NCI-H1105 (cell line): Measurements from ENCODE around the gene ZNF23.
A peak's percentile ranks its signal among the peaks of the same experiment; 100 is the strongest.
"Not testable (repeated sequence)": the region's sequence is repeated elsewhere in the genome, so short reads cannot be mapped to it uniquely, and the experiment has no call there.

Experiments
- DNase-seq: peaks from one replicate; lab custom pipeline; 2025; lab: John Stamatoyannopoulos, UW

ZNF23 gene

DNA sequence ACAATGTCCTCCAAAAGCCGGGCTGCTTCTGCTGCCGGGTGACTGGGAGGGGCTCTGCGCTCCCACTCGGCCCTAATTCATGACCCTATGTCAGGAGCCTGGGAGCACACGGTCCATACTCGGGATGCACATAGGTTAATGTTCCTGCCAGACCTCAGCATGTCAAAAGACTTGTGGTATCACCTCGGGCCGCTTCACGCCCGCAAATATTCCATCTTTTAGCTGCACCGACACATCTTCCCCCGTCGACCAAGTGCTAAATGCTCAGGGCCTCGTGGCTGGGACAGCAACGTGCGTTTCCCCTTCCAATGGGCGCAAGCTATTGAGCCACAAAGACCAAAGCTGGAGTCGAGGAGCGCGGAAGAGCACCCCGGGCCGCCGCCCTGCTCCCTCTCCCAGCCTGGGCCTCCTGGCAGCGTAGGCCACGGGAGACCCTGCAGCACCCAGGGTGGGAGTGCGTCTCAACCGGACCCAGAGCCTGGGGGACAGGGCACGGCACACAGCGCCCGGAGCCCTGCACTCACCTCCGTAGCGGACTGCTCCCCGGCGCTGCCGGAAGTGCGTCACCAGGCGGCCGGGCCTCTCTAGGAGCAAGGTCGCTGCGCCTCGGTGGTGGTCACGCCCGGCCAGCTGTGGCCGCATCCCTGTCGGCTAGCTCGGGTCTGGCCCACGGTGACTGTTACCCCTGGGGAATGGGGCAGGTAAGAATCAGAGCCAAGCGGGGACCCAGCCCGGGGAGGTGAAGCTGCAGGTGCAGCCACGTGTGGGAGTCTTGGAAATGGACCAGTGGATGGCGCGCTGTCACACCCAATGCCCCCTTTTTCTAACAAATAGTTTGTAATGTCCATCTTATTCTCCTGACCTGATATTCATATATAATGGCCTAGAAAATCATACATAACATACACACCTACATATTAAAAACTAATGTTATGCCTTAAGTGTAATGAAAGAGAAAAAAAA, at the start of gene ZNF23:
Gene ZNF23, minus strand, starts transcription at position 562 of the 963 bp plus-strand sequence. CDS start 5,451 bp downstream, outside the sequence.
- DNase-seq = peak; percentile 41

DNA sequence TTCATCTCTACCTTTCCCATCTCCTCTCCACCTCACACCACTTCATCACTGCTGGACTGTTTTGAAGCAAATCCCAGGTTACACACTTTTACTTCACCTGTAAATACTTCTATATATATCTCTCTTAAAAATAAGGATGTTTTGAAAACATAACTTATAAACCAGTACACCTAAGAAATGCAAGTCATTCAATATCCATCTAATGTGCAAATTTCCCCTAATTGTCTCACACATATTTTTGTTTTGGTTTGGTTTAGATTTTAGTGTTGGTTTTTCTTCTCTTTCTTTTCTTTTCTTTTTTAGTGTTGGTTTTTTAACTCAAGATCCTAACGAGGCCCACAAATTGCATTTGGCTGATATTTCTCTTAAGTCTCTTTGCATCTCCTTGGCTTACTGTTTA, 45.0 kb upstream of the ZNF23 start:
- DNase-seq = no peak

DNA sequence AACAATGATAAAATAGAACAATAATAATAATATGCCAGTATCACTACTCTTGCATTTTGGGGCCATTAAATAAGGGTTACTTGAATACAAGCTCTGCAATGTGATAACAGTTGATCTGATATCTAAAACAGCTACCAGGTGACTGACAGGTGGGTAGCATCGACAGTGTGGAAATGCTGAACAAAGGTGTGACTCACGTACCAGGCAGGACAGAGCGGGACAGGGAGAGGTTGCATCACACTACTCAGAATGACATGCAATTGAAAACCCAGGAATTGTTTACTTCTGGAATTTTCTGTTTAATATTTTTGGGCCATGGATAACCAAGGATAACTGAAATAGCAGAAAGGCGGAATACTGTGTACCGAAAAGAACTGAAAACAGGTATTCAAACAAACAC, 42.9 kb upstream of the ZNF23 start:
- DNase-seq = no peak

DNA sequence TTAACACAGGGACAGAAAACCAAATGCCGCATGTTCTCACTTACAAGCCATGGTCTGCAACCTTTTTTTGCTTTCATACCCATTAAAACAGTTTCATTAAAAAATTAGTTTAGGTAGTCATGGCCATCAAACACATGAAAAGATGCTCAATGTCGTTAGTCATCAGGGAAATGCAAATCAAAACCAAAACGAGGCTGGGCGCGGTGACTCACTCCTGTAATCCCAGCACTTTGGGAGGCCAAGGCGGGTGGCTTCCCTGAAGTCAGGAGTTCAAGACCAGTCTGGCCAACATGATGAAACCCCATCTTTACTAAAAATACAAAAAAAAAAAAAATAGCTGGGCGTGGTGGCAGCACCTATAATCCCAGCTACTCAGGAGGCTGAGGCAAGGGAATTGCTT, 42.0 kb upstream of the ZNF23 start:
- DNase-seq = not testable (repeated sequence)

DNA sequence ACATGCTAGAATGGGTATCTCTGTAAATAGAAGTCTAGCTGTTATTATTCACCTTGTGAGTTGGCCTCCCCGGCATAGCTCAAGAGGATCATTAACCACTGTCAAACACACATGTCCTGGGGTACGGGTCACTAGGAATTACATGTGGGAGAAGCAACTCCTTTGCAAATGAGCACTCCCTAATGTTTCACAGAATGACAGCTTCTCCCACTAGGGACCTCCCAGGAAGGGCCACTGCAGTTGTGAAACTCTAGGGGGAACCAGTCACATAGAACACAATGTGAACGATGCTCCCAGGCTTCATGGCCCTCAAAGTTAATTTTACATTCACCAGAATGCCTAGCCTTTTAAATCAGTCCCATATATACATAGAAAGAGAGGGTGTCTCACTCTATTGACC, 39.5 kb upstream of the ZNF23 start:
- DNase-seq = no peak

DNA sequence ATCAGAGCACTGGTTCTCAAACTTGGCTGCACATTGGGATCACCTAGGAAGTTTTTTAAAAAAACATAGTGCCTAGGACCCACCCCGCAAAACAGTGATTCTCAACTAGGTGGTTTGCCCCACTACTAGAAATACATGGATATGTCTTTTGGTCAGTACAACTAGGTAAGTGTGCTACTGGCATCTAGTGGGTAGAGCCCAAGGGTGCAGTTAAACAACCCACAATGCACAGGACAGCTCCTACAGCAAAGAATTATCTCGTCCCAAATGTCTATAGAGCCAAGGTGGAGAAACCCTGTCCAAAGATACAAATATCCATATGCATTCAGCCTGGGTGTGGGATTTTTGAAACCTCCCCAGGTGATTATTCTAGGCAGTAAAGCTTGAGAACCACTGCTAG, 38.9 kb upstream of the ZNF23 start:
- no peak for DNase-seq

DNA sequence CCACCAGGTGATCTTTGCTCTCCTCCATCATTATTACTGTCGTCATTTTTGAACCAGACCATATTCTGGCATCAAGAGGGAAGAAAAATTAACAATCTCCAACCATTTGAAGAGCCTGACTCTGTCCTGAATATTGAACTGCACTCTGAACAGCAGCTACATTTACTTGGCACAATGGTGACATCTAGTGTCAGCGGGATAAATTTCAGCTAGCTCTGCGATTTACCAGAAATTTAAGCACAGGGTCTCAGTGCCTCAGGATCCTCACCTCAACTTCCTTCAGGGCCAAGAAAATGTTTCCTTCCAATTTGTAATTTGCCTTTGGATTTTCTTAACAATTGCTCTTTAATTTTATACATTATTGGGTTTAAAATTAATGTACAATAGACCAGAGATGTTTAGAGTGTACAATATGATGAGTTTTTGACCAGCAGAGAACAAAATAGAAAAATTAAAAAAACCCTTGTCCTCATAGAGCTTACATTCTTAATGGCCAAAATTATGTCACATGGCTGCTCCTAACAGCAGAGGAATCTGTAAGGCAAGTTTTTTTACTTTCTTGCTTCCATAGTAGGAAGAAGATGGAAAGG, 37.8 kb upstream of the ZNF23 start:
- DNase-seq = peak; percentile 3

DNA sequence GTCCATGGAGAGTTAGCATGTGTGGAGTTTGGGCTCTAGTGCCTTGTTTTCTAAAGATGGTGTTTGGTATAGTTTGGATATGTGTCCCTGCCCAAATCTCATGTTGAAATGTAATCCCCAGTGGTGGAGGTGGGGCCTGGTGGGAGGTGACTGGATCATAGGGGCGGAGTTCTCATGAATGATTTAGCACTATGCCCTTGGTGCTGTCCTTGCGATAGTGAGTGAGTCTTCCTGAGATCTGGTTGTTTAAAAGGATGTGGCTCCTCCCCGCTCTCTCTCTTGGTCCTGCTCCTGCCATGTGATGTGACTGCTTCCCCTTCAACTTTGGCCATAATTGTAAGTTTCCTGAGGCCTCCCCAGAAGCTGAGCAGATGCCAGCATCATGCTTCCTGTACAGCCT, 36.0 kb upstream of the ZNF23 start:
- DNase-seq = no peak

DNA sequence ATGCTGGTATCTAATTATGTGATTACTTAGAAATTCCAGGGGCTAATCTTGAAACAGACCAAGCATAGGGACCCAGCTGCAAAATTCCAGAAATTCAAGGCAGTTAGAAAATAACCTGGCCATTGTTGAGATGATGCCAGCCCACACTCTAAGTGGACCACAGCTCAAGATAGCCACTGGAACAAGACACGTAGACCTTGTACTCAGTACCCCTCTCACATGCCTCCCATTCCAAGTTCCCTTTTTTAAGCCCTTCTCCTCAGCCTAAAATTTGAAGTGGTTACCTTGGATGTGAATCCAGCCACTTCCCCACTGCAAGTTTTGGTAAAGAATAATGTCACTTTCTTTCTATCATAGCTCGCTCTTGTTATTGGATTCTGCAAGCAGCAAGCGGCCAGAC, 31.2 kb upstream of the ZNF23 start:
- no peak for DNase-seq

DNA sequence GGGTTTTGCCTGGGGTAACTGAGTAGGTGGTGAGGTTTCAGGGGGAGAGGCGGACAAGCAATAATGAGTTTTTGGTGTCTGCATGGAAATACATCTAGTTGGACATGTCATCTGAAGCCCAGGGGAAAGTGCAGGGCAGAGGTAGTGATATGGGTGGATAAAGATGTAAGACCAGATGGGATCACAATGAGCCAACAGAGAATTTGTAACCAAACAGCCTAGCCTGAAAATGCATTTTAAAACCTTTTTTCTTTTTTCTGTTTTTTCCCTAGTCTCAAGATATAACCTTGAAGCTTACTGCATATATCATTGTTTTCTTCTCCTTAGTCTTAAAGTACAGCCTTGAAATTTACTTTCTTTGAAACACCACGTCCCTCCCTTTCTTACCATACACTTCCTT, 30.7 kb upstream of the ZNF23 start:
- DNase-seq = no peak

DNA sequence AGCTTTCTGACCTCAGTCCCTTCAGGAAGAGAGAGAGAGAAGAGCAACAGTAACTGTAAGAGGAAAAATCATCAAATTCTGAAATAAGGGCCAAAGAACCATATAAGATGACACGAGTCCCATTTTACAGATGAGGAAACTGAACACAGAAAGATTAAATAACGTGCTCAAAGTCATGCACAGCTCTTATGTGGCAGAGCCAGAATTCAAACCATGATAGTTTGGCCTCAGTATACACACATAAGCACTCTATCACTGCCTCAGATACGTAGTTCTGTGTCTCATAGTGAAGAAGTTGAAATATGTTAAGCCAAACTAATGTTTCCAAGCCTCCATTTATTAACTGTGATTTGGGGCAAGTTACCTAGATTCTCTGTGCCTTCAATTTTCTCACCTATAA, 29.0 kb upstream of the ZNF23 start:
- no peak for DNase-seq

DNA sequence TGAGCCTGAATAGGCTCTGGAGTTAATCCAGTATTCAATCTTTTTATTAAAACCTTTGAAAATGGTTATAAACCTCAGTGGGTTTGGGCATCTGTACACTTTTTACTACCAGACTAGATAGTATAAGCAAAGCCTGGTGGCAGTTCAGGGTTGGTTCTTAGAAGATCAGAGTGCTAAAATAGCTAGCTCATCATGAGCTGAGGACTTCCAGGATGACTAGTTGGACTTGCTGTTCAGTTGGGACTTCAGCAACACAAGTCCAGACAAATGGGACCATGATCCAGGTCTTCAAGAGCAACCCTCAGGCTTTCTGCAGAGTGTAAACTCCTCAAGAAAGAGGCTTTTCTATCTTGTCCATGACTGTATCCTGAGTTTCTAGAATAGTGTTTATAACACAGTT, 28.3 kb upstream of the ZNF23 start:
- DNase-seq = no peak

DNA sequence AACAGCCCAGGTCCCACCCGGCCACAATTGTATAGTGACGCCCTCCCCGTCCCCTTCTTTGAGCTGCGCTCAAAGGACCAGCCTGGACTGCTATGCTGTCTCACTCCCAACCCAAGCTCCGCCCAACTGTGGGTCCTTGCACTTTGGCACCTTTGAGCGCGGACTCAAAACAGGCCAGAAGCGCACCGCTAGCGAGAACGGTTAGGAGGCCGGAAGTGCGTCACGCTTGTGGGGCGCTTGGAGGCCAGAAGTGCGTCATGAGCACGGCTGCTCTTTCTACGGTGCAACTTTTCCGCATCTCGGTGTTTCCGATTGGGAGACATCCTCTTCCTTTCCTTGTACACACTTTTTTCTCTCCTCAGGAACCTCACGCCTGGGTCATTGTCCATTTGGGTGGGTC, 27.1 kb upstream of the ZNF23 start, which contains the start of gene ZNF19:
Gene ZNF19, minus strand, starts transcription at position 203 of the 400 bp plus-strand sequence. CDS start 7,210 bp downstream, outside the sequence.
- DNase-seq = no peak

DNA sequence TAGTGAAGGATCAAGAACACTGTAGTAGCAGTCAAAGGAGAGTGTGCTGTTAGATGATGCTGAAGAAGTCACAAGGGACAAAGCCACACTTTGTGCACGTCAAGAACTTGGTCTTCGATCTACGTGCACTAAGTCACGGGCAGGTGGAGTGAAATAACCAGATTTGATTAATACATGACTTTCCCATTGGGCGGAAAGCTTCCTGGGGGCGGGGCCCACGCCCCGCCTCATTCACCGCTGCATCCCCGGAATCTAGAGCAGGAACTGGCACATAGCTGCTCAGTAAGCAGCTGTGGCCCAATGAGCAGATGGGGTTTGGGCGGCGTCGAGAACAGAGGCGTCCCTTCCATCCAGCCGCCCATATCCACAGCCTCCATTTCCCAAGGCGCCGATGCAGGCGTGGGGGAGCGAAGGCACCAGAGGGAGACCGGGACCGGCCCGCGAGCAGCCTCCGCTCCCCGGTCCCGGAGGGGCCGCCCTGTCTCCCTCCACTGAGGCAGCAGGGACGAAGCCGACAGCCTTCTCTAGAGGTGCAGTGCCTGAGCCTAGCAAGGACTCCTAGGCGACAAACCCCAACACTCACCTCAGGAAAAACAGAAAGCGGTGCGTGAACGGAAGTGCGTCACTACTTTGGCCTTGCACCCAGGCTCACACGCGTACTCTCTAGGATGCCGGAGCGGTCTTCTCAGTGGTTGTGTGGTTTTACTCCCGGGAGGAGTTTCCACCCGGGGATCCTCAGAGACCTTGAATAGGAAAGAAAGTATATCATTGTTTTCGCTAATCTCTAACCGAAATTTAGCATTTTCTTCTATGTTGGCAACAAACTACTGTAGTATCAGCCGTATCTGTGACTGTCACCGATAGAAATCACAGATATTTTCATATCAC, 22.2 kb upstream of the ZNF23 start:
- peak; percentile 69 for DNase-seq

DNA sequence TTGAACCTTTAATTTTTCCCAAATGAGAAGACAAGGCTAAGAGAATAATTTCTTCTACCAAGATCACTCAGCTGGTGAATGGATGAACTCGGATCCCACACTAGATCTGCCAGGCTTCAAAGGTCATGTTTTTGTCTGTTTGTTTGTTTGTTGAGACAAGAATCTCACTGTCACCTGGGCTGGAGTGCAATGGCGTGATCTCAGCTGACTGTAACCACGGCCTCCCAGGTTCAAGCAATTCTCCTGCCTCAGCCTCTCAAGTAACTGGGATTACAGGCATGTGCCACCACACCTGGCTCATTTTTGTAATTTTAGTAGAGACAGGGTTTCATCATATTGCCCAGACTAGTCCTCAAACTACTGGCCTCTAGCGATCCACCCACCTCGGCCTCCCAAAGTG, 20.5 kb upstream of the ZNF23 start:
- DNase-seq = no peak

DNA sequence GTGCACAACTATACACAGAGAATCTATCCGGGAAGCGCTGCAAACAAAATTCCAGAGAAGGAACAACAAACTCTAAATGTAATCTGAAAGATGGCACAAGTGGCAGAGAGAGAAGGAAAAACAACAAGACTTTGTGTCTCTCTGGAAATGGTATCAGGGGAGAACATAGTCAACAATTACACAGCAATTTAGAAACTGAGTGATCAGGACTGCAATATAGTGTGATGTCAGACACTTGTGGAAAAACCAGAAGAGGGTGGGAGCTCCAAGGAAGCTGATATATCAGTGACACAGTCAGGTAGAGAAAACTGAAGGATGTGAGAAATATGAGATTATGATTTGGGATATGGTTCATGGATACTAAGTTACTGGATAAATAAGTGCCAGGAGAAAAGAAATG, 18.9 kb upstream of the ZNF23 start:
- no peak for DNase-seq

DNA sequence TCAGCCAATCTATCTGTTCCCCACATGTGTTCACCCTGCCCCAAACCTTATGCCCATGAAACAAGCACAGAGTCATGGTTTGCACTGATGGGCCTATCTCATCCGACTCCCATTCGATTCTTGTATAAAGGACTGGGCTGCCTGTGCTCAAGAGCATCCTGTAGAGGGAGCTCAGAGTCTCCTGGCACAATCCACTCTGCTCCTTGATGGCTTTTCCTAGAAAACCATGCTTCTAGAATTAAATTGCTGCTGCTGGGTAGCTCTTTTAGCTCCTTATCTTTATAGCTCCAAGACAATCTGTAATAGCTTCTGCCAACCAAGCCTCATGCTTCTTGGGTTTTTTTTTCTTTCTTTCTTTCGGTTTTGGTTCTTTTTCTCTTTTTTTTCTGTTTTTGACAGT, 17.4 kb upstream of the ZNF23 start:
- DNase-seq = no peak

DNA sequence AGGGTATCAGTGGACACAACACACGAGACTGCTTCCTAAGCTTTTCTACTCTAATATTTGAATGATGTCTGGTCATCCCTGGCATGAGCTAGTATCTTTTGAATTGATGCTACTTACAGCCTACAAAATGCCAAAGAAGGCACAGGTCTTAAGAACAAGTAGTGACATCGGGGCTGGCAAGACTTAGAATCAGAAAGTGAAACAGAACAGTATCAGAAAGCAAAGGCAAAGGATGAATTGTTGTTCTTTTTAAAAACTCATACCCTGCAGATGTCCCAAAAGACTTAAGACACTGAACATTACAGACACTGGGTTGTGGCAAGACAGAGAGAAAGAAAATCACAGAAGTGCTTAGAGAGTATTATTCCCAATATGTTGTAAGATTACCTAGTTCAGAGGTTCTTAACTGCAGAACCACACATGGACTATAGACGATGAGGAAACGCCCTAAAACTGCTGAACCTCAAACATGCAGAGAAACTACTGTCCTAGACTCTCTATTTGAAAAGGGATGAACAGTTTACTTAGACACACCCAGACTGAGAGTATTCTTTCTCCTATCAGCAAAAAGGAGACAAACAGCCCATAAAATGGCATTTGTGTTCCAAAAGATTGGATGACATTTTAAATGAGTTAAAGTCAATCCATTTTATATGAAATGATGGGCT, 14.5 kb upstream of the ZNF23 start:
- DNase-seq = no peak

DNA sequence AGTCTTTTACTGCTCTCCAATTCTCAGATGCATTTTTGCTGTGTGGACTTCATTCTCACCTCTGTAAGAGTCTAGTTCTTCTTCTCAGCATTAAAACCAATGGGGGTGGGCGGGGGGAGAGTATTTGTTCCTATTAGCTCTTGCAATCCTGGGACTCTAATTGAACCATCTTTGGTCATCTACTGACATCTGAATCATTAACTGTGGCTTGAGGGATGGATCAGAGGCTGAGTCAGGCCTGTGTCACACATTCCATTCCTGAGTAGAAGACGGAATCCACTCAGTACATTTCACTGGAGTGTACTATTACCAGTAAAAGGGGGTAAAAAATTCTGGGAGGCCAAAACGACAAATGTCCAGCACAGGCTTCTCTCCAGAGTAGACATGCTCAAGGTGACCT, 12.8 kb upstream of the ZNF23 start:
- no peak for DNase-seq

DNA sequence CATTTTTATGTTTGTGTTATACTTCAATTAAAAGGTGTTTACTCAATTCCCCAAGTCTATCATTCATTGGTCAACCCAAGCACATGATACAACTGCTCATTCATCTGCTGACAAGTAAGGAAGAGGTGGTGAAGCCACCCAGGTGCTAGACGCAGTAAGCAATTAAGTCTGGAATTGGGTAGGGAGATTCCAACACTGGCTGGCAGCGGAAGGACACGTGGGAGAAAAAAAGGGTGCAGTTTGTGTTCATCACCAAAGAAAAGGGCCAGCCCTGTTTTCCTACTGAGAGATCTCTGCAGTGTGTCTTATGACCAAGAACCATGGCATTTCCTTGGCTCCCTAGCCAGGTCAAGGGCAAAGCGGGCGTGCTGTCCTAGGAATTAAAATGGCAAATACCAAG, 11.8 kb upstream of the ZNF23 start:
- no peak for DNase-seq

DNA sequence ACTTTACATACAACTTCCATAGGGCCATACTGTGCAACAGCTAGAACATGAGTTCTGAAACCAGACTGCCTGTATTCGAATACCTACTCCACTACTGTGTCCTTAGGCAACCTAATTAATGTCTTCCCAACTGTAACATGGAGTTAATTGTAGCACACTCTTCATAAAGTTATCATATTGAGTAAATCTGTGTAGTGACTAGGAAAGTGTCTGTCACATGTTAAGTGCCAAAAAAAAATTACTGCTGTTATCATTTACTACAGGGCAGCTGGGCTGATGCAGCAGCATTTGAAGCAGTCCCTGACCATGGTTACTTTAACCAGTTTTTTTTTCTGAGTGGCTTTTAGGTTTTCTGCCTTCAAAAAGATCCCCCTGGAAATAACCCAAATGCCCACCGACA, 10.9 kb upstream of the ZNF23 start:
- no peak for DNase-seq

DNA sequence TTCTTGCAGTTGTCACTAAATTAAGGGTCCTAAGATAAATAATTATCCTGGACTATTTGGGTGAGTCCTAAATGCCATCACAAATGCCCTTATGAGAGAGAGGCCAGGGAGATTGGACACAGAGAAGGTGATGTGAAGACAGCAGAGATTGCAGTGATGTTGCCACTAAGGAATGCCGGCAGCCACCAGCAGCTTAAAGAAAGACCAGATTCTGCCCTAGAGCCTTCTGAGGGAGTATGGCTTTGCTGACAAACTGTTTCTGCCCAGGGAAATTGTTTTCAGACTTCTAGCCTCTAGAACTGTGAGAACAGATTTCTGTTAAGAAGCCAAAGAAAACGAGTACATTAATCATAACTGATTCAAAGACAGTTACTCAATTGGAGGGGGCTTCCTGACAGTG, 10.0 kb upstream of the ZNF23 start:
- DNase-seq = no peak
